ENCODE results near the gene CPN1. TPM values are rescaled to one million over a fixed set of nuclear protein-coding genes. Genes with fewer than 3 reads are reported as not detected.

Gene CPN1
- total and polyA plus RNA-seq, 9 of the 15 experiments (the other 6 are each of a cell fraction or from before 2014, with no cell fraction given): 0.15 to 0.17 TPM; not detected in 7

DNA sequence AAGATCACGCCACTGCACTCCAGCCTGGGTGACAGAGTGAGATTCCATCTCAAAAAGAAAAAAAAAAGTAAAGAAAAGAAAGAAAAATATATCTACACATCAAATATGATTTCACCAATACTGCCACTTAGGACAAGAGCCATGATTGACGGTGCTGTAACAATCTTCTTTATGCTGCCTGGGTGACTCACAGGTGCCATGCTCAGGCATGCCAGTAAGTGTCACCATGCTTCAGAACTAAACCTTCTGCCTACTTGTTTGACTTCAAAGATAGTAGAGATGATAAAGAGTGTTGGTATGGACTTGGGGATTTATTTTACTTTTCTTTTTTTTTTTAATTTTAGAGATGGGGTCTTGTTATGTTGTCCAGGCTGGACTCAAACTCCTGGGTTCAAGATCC, 38.3 kb downstream of the CPN1 start (continued):
- TF ChIP-seq, protein P1, sequence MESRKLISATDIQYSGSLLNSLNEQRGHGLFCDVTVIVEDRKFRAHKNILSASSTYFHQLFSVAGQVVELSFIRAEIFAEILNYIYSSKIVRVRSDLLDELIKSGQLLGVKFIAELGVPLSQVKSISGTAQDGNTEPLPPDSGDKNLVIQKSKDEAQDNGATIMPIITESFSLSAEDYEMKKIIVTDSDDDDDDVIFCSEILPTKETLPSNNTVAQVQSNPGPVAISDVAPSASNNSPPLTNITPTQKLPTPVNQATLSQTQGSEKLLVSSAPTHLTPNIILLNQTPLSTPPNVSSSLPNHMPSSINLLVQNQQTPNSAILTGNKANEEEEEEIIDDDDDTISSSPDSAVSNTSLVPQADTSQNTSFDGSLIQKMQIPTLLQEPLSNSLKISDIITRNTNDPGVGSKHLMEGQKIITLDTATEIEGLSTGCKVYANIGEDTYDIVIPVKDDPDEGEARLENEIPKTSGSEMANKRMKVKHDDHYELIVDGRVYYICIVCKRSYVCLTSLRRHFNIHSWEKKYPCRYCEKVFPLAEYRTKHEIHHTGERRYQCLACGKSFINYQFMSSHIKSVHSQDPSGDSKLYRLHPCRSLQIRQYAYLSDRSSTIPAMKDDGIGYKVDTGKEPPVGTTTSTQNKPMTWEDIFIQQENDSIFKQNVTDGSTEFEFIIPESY (CRISPR knock-in tag; IDR thresholded peaks at IDR 0.05): no peak

- no peak for ATAC-seq
- peaks cover 0 to 6% of the 10 kb centered on the region in 2 experiments; a peak in 2 of 5 replicates for H3K27me3 ChIP-seq (ENCODE audit: control insufficient read depth in 2 of 2, insufficient read depth in 2 of 2, low read length in 2 of 2)
- no peak overlapping the region for H3K4me3 ChIP-seq
- DNase-seq (ENCODE audit: extremely low read depth in 1 of 4, low spot score in 3 of 4): no peak
- BruUV-seq (replicated peaks): no TSS peak
- no peak overlapping the region for H3K4me2 ChIP-seq (ENCODE audit: insufficient read depth, low read length)
- H3K9ac ChIP-seq (ENCODE audit: insufficient read depth in 1 of 2, low read depth in 2 of 2, low read length in 2 of 2): no peak overlapping the region
- H4K20me1 ChIP-seq (replicated peaks; ENCODE audit: control insufficient read depth, insufficient read depth, low read length): no peaks in the 10 kb centered on the region
- H2AFZ ChIP-seq (ENCODE audit: low read depth, low read length): no peak overlapping the region
- no peaks in the 10 kb centered on the region for H3K9me3 ChIP-seq (replicated peaks; ENCODE audit: control insufficient read depth, insufficient read depth, low read depth, low read length)
- no peaks in the 10 kb centered on the region for H3K9me1 ChIP-seq (ENCODE audit: control insufficient read depth, insufficient read depth, low read length)
- in situ Hi-C loops (cut with MboI): no loop called here
- H3K79me2 ChIP-seq (ENCODE audit: control insufficient read depth, insufficient read depth, low read length): no peaks in the 10 kb centered on the region
- WGBS (ENCODE audit: insufficient coverage, low coverage, missing lambda C conversion rate): 0% methylated on average over 1 of the region's 2 CpGs
- H3K4me1 ChIP-seq (replicated peaks in 1 of 2; ENCODE audit: control insufficient read depth in 2 of 2, insufficient read depth in 2 of 2, low read length in 2 of 2): no peaks in the 10 kb centered on the region
- intact Hi-C loops (cut with micrococcal nuclease): no loop called here
- FAIRE-seq: no peak
- H3K27ac ChIP-seq (ENCODE audit: extremely low read depth, low read depth, low read length): no peak overlapping the region
- ChIA-PET CTCF (ENCODE audit: low intra/inter-chr PET ratio) (no interaction called here), POLR2A (no interaction called here)
- H3K36me3 ChIP-seq (ENCODE audit: control insufficient read depth, insufficient read depth, low read length): no peaks in the 10 kb centered on the region
- no peak for TF ChIP-seq RFX1 (IDR thresholded peaks at IDR 0.05)
- TF ChIP-seq XRCC4 (IDR thresholded peaks at IDR 0.05; ENCODE audit: extremely low read depth, insufficient read depth, insufficient read length): no peak
- no peak for TF ChIP-seq L3MBTL2 (IDR thresholded peaks at IDR 0.05)
- no peak for TF ChIP-seq CBX2 (IDR thresholded peaks at IDR 0.05; ENCODE audit: insufficient read depth, low read length, poor library complexity, severe bottlenecking)
- no peak for TF ChIP-seq TEAD1 (CRISPR knock-in tag; IDR thresholded peaks at IDR 0.05)
- no peak for TF ChIP-seq ZBTB40 (IDR thresholded peaks at IDR 0.05)
- TF ChIP-seq ZBTB40 (CRISPR knock-in tag; IDR thresholded peaks at IDR 0.05): no peak
- TF ChIP-seq SUPT5H (IDR thresholded peaks at IDR 0.05): no peak
- no peak for TF ChIP-seq ZNF134 (CRISPR knock-in tag; conservative IDR thresholded peaks at IDR 0.05)
Observed at GRCh38 chr10:100041306-100042002, 40.2 kb downstream of the CPN1 start.

All from K562 (cell line).